Liver (tissue), 9 donors: ENCODE results near the gene PAWR. TPM values are rescaled to one million over a fixed set of nuclear protein-coding genes. Genes with fewer than 3 reads are reported as not detected.

ENCODE experiments used
- DNase-seq: peaks from one replicate; pipeline ENCODE4 v3.0.0-alpha.2; 2017; ENCODE audit warnings: low spot score
- H3K27ac ChIP-seq, 2 donors: one replicate each; pipeline ENCODE4 v1.7.0; 2013; ENCODE audit warnings: inconsistent platforms in 2 of 2, low read length in 2 of 2, control low read depth in 1 of 2, low read depth in 1 of 2, mild to moderate bottlenecking in 1 of 2
- H3K27me3 ChIP-seq, 4 donors: one replicate each; pipeline versions ENCODE4 v1.6.1 to v1.7.0; 2013; ENCODE audit warnings: low read length in 3 of 4, inconsistent platforms in 1 of 4, mild to moderate bottlenecking in 1 of 4, moderate library complexity in 1 of 4; ENCODE audit not compliant: control insufficient read depth in 4 of 4, insufficient read depth in 4 of 4
- H3K36me3 ChIP-seq, 4 donors: one replicate each; pipeline versions ENCODE4 v1.6.1 to v1.7.0; 2013; ENCODE audit warnings: low read length in 3 of 4, mild to moderate bottlenecking in 3 of 4, low read depth in 1 of 4, moderate library complexity in 1 of 4; ENCODE audit not compliant: control insufficient read depth in 4 of 4, insufficient read depth in 3 of 4
- H3K4me1 ChIP-seq, 4 donors: one replicate each; pipeline versions ENCODE4 v1.6.1 to v1.7.0; 2013; ENCODE audit warnings: low read length in 3 of 4, mild to moderate bottlenecking in 3 of 4, moderate library complexity in 1 of 4; ENCODE audit not compliant: control insufficient read depth in 4 of 4, insufficient read depth in 4 of 4
- H3K4me3 ChIP-seq, 3 donors: one replicate each; pipeline versions ENCODE4 v1.6.1 to v1.7.0; 2013; ENCODE audit warnings: low read length in 3 of 3, control low read depth in 1 of 3, low read depth in 1 of 3, mild to moderate bottlenecking in 1 of 3
- H3K9ac ChIP-seq, 2 donors: one replicate each; pipeline ENCODE4 v1.7.0; 2013; ENCODE audit warnings: low read length in 2 of 2, mild to moderate bottlenecking in 2 of 2, moderate library complexity in 2 of 2, control low read depth in 1 of 2, low read depth in 1 of 2
- H3K9me3 ChIP-seq, 4 donors: one replicate each; pipeline versions ENCODE4 v1.6.1 to v1.7.0; 2013; ENCODE audit warnings: low read length in 3 of 4; ENCODE audit not compliant: control insufficient read depth in 4 of 4
- EGR1 ChIP-seq, 2 donors: IDR thresholded peaks; 2 replicates each; pipeline ENCODE4 v1.6.1; 2016 to 2018; ENCODE audit warnings: antibody characterized with exemption in 2 of 2, low read depth in 2 of 2
- FOXA1 ChIP-seq: IDR thresholded peaks from 2 replicates; pipeline ENCODE4 v1.6.1; 2016; ENCODE audit warnings: antibody characterized with exemption
- FOXA2 ChIP-seq: IDR thresholded peaks from 2 replicates; pipeline ENCODE4 v1.6.1; 2016; ENCODE audit warnings: antibody characterized with exemption
- GABPA ChIP-seq, 2 donors: IDR thresholded peaks in 1 of 2; conservative IDR thresholded peaks in 1 of 2; 2 replicates each; pipeline ENCODE4 v1.6.1; 2016; ENCODE audit warnings: antibody characterized with exemption in 2 of 2, mild to moderate bottlenecking in 1 of 2, moderate library complexity in 1 of 2
- HNF4A ChIP-seq, 2 donors: conservative IDR thresholded peaks; 2 replicates each; pipeline ENCODE4 v1.6.1; 2016; ENCODE audit warnings: antibody characterized with exemption in 2 of 2, mild to moderate bottlenecking in 2 of 2
- HNF4G ChIP-seq: IDR thresholded peaks from 2 replicates; pipeline ENCODE4 v1.6.1; 2016; ENCODE audit warnings: antibody characterized with exemption
- JUND ChIP-seq, 2 donors: IDR thresholded peaks; 2 replicates each; pipeline ENCODE4 v1.6.1; 2016; ENCODE audit warnings: antibody characterized with exemption in 2 of 2
- NR2F2 ChIP-seq: IDR thresholded peaks from 2 replicates; pipeline ENCODE4 v1.6.1; 2016; ENCODE audit warnings: antibody characterized with exemption
- RAD21 ChIP-seq, 2 donors: IDR thresholded peaks; 2 replicates each; pipeline ENCODE4 v1.6.1; 2016; ENCODE audit warnings: antibody characterized with exemption in 2 of 2, mild to moderate bottlenecking in 2 of 2
- RXRA ChIP-seq, 2 donors: IDR thresholded peaks; 2 replicates each; pipeline ENCODE4 v1.6.1; 2017 to 2018; ENCODE audit warnings: antibody characterized with exemption in 2 of 2, mild to moderate bottlenecking in 1 of 2
- SP1 ChIP-seq: IDR thresholded peaks from 2 replicates; pipeline ENCODE4 v1.6.1; 2018; ENCODE audit warnings: antibody characterized with exemption, mild to moderate bottlenecking
- YY1 ChIP-seq: IDR thresholded peaks from 2 replicates; pipeline ENCODE4 v1.6.1; 2016; ENCODE audit warnings: antibody characterized with exemption, mild to moderate bottlenecking
- WGBS: extraction: QIAGEN DNeasy Blood & Tissue Kit; methylation state at CpG from one replicate; pipeline ENCODE4 v1.1.7; 2013; 5-methylcytosine and 5-hydroxymethylcytosine counted together
- polyA plus RNA-seq, 2 donors: library from polyadenylated mRNA; stranded (reverse) in 1 of 2; unstranded in 1 of 2; fragments of 200-250 nt in 1 of 2; fragments of >200 nt in 1 of 2; fragmentation: Nextera tagmentation in 1 of 2; extraction: Ambion mirVana in 1 of 2; gene quantifications; one replicate each; pipeline versions ENCODE4 v1.2.1 to v1.2.3, GENCODE V29; 2013 to 2015
- total RNA-seq, 2 donors: library from RNA; depleted of rRNA; stranded (reverse); fragments of >200 nt; gene quantifications; one replicate each; pipeline ENCODE4 v1.2.3, GENCODE V29; 2014
- TF ChIP-seq, protein P1 (sequence below): IDR thresholded peaks from 2 replicates; pipeline ENCODE4 v1.6.1; 2016; ENCODE audit warnings: antibody characterized with exemption
- TF ChIP-seq, protein P2 (sequence below): IDR thresholded peaks from 2 replicates; pipeline ENCODE4 v1.6.1; 2016; ENCODE audit warnings: antibody characterized with exemption
- TF ChIP-seq, protein P3 (sequence below): IDR thresholded peaks from 2 replicates; pipeline ENCODE4 v1.6.1; 2016; ENCODE audit warnings: antibody characterized with exemption, mild to moderate bottlenecking
- TF ChIP-seq, protein P4 (sequence below): IDR thresholded peaks from 2 replicates; pipeline ENCODE4 v1.6.1; 2016; ENCODE audit warnings: antibody characterized with exemption
- TF ChIP-seq, protein P5 (sequence below): fragments of 150-350 bp; IDR thresholded peaks from 2 replicates; pipeline ENCODE4 v1.5.1; 2017; ENCODE audit warnings: improper control_type of control experiment, low read depth, low read length; ENCODE audit not compliant: missing input control
- donor health status: healthy.
- donor health status: healthy.
- donor health status: healthy.
- donor health status: healthy.
- donor health status: healthy.

PAWR gene
- total and polyA plus RNA-seq, 4 donors, result 6.1 to 24.1 (median 9.9) TPM

DNA sequence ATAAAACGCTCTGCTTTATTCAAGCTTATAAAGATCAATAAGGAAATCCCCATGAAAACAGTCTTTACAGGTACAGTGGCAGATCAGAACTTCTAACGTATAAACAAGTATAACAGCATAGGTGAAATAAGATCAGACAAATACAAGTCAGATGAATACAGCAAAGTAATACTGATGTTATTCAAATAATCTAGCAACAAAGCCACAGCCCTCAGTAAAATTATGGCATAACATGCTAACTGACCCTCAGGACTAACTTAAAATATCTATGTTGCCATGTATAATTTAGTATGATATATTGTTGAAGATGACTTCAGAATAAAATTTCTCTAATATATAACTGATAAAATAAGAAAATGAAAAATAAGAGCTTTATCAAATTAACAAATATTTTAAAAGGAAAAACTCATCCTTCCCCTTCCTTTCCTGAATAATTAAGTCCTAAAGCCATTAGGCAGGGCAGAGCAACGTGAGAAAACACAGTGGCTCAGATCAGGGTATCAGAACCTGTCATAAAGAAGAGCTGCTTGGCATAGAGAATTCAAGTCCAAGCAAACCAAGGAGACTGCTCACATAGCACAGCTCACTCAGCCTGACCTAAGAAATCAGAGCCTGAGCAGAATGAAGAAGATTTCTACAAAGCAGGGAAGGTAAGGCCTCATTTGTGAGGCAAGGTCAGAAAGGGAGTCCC lies 70.7 kb downstream of the PAWR start:
- Histone ChIP-seq H3K9me3 (no peaks in the 10 kb centered on the region), H3K4me3 (no peak overlapping the region), H3K36me3 (peaks cover 2 to 8% (median 4%) of the 10 kb centered on the region in 4 donors), H3K9ac (no peak overlapping the region), H3K27ac (no peak overlapping the region), H3K27me3 (no peaks in the 10 kb centered on the region), H3K4me1 (no peaks in the 10 kb centered on the region)
- 74% methylated on average over 3 of the region's 3 CpGs for WGBS
- TF ChIP-seq NR2F2 (no peak), YY1 (no peak), RAD21 (IDR thresholded peaks at IDR 0.05) (no peak), SP1 (no peak), JUND (IDR thresholded peaks at IDR 0.05) (no peak)
- TF ChIP-seq, protein P1, sequence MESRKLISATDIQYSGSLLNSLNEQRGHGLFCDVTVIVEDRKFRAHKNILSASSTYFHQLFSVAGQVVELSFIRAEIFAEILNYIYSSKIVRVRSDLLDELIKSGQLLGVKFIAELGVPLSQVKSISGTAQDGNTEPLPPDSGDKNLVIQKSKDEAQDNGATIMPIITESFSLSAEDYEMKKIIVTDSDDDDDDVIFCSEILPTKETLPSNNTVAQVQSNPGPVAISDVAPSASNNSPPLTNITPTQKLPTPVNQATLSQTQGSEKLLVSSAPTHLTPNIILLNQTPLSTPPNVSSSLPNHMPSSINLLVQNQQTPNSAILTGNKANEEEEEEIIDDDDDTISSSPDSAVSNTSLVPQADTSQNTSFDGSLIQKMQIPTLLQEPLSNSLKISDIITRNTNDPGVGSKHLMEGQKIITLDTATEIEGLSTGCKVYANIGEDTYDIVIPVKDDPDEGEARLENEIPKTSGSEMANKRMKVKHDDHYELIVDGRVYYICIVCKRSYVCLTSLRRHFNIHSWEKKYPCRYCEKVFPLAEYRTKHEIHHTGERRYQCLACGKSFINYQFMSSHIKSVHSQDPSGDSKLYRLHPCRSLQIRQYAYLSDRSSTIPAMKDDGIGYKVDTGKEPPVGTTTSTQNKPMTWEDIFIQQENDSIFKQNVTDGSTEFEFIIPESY, result no peak
- TF ChIP-seq, protein P2, sequence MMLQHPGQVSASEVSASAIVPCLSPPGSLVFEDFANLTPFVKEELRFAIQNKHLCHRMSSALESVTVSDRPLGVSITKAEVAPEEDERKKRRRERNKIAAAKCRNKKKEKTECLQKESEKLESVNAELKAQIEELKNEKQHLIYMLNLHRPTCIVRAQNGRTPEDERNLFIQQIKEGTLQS, result no peak
- DNase-seq, result no peak

DNA sequence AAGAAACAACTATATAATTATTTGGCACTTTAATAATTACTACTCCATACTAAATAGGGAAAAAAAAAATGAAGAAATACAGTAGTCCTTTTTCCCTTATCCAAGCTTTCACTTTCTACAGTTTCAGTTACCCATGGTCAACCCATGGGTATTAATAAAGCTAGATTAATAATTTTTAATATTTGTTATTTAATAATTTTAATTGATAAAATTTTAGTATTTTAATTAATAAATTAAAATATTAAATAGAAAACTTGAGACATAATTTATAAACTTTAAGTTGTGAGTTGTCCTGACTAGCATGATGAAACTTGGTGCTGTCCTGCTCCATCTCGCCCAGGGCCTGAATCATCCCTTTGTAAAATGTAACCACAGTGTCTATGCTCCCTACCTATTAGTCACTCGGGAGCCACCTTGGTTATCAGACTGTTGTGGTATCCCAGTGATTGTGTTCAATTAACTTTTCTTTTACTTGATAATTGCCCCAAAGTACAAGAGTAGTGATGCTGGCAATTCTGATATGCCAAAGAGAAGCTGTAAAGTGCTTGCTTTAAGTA lies 71.8 kb downstream of the PAWR start:
- Histone ChIP-seq H3K27ac (no peak overlapping the region), H3K36me3 (peaks cover 2 to 8% (median 4%) of the 10 kb centered on the region in 4 donors), H3K9ac (no peak overlapping the region), H3K4me3 (no peak overlapping the region), H3K9me3 (no peaks in the 10 kb centered on the region), H3K4me1 (no peaks in the 10 kb centered on the region), H3K27me3 (no peaks in the 10 kb centered on the region)
- 95% methylated on average over 2 of the region's 2 CpGs for WGBS
- TF ChIP-seq HNF4G (no peak), RXRA (IDR thresholded peaks at IDR 0.05) (no peak), GABPA (IDR thresholded peaks at IDR 0.05 in 1 of 2, conservative IDR thresholded peaks at IDR 0.05 in 1 of 2) (no peak), FOXA1 (no peak), FOXA2 (no peak), JUND (IDR thresholded peaks at IDR 0.05) (no peak), HNF4A (conservative IDR thresholded peaks at IDR 0.05) (no peak), EGR1 (IDR thresholded peaks at IDR 0.05; ENCODE audit: low read depth in 2 of 2) (no peak), YY1 (no peak), RAD21 (IDR thresholded peaks at IDR 0.05) (no peak), SP1 (no peak)
- TF ChIP-seq, protein P3, sequence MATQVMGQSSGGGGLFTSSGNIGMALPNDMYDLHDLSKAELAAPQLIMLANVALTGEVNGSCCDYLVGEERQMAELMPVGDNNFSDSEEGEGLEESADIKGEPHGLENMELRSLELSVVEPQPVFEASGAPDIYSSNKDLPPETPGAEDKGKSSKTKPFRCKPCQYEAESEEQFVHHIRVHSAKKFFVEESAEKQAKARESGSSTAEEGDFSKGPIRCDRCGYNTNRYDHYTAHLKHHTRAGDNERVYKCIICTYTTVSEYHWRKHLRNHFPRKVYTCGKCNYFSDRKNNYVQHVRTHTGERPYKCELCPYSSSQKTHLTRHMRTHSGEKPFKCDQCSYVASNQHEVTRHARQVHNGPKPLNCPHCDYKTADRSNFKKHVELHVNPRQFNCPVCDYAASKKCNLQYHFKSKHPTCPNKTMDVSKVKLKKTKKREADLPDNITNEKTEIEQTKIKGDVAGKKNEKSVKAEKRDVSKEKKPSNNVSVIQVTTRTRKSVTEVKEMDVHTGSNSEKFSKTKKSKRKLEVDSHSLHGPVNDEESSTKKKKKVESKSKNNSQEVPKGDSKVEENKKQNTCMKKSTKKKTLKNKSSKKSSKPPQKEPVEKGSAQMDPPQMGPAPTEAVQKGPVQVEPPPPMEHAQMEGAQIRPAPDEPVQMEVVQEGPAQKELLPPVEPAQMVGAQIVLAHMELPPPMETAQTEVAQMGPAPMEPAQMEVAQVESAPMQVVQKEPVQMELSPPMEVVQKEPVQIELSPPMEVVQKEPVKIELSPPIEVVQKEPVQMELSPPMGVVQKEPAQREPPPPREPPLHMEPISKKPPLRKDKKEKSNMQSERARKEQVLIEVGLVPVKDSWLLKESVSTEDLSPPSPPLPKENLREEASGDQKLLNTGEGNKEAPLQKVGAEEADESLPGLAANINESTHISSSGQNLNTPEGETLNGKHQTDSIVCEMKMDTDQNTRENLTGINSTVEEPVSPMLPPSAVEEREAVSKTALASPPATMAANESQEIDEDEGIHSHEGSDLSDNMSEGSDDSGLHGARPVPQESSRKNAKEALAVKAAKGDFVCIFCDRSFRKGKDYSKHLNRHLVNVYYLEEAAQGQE, result no peak
- TF ChIP-seq, protein P1, result no peak
- TF ChIP-seq, protein P4, sequence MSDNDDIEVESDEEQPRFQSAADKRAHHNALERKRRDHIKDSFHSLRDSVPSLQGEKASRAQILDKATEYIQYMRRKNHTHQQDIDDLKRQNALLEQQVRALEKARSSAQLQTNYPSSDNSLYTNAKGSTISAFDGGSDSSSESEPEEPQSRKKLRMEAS, result no peak
- TF ChIP-seq, protein P5, sequence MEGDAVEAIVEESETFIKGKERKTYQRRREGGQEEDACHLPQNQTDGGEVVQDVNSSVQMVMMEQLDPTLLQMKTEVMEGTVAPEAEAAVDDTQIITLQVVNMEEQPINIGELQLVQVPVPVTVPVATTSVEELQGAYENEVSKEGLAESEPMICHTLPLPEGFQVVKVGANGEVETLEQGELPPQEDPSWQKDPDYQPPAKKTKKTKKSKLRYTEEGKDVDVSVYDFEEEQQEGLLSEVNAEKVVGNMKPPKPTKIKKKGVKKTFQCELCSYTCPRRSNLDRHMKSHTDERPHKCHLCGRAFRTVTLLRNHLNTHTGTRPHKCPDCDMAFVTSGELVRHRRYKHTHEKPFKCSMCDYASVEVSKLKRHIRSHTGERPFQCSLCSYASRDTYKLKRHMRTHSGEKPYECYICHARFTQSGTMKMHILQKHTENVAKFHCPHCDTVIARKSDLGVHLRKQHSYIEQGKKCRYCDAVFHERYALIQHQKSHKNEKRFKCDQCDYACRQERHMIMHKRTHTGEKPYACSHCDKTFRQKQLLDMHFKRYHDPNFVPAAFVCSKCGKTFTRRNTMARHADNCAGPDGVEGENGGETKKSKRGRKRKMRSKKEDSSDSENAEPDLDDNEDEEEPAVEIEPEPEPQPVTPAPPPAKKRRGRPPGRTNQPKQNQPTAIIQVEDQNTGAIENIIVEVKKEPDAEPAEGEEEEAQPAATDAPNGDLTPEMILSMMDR, result no peak
- no peak for DNase-seq
